Endodermal cell (in vitro differentiated cells): Measurements from ENCODE around the gene CHST9. TPM values are rescaled to one million over a fixed set of nuclear protein-coding genes. Genes with fewer than 3 reads are reported as not detected.

ENCODE experiments used
- DNase-seq: peaks from one replicate; pipeline ENCODE4 v3.0.0-alpha.2; 2017
- H3K27ac ChIP-seq: 2 replicates; pipeline ENCODE4 v1.5.1; 2013; ENCODE audit warnings: mild to moderate bottlenecking, low read depth, low read length, moderate library complexity
- H3K27me3 ChIP-seq: 2 replicates; pipeline ENCODE4 v1.6.1; 2013; ENCODE audit warnings: mild to moderate bottlenecking, low read length, moderate library complexity; ENCODE audit not compliant: insufficient read depth, control insufficient read depth, poor library complexity, severe bottlenecking
- H3K36me3 ChIP-seq: 2 replicates; pipeline ENCODE4 v1.7.0; 2013; ENCODE audit warnings: mild to moderate bottlenecking, low read length, moderate library complexity; ENCODE audit not compliant: control insufficient read depth, insufficient read depth
- H3K4me1 ChIP-seq: one replicate; pipeline ENCODE4 v1.7.0; 2013; ENCODE audit warnings: low read length; ENCODE audit not compliant: control insufficient read depth, insufficient read depth
- H3K4me3 ChIP-seq: 2 replicates; pipeline ENCODE4 v1.5.1; 2013; ENCODE audit warnings: mild to moderate bottlenecking, low read length, moderate library complexity
- H3K9ac ChIP-seq: 2 replicates; pipeline ENCODE4 v1.6.1; 2013; ENCODE audit warnings: mild to moderate bottlenecking, low read length, moderate library complexity; ENCODE audit not compliant: poor library complexity, severe bottlenecking; ENCODE audit errors: extremely low read depth
- H3K9me3 ChIP-seq: 2 replicates; pipeline ENCODE4 v1.6.1; 2013; ENCODE audit warnings: mild to moderate bottlenecking, low read length, moderate library complexity; ENCODE audit not compliant: control insufficient read depth
- H3K27ac Mint-ChIP-seq: 2 replicates; pipeline ENCODE4 v1.8.0; 2020; ENCODE audit warnings: mixed read lengths
- H3K27me3 Mint-ChIP-seq: 2 replicates; pipeline ENCODE4 v1.8.0; 2021; ENCODE audit warnings: mild to moderate bottlenecking, mixed read lengths; ENCODE audit not compliant: insufficient read depth
- H3K36me3 Mint-ChIP-seq: 2 replicates; pipeline ENCODE4 v1.8.0; 2020; ENCODE audit warnings: low read depth, mixed read lengths
- H3K4me1 Mint-ChIP-seq: 2 replicates; pipeline ENCODE4 v1.8.0; 2020; ENCODE audit warnings: mixed read lengths
- H3K4me3 Mint-ChIP-seq: 2 replicates; pipeline ENCODE4 v1.8.0; 2020; ENCODE audit warnings: mild to moderate bottlenecking, moderate library complexity, mixed read lengths
- H3K9me3 Mint-ChIP-seq: 2 replicates; pipeline ENCODE4 v1.8.0; 2020; ENCODE audit warnings: mild to moderate bottlenecking, mixed read lengths
- CTCF ChIP-seq: fragments of 200-600 bp; sonication (generic); conservative IDR thresholded peaks from 2 replicates; pipeline ENCODE4 v1.5.0; 2021; ENCODE audit warnings: antibody characterized with exemption, mild to moderate bottlenecking
- WGBS, 2 experiments: methylation state at CpG; one replicate each; pipeline versions ENCODE4 v1.1.5 to v1.1.7; 2013; ENCODE audit warnings: missing lambda C conversion rate in 2 of 2, mixed read lengths in 1 of 2; ENCODE audit not compliant: insufficient coverage in 1 of 2, insufficient read length in 1 of 2; 5-methylcytosine and 5-hydroxymethylcytosine counted together
- total RNA-seq, 2 donors: library from RNA; stranded (reverse); fragmentation: NEBNext Ultra II Directional in 1 of 2; extraction: Animal tissue kit (Norgen Biotek cat#: 25700) in 1 of 2; gene quantifications; 2 replicates in 1 of 2; 3 replicates in 1 of 2; pipeline ENCODE4 v1.2.1, GENCODE V29; 2021

The CHST9 gene
- total RNA-seq, 2 donors from 2014 or later = 47.5 to 75.8 TPM

- Mint-ChIP-seq H3K27ac (no peak overlapping the region), H3K4me3 (no peak overlapping the region), H3K27me3 (no peaks in the 10 kb centered on the region), H3K4me1 (peaks cover 22% of the 10 kb centered on the region), H3K9me3 (no peaks in the 10 kb centered on the region), H3K36me3 (peaks cover 13% of the 10 kb centered on the region)
- no peak for DNase-seq
- Histone ChIP-seq H3K27ac (no peak overlapping the region), H3K9me3 (no peaks in the 10 kb centered on the region), H3K4me3 (no peak overlapping the region), H3K9ac (no peak overlapping the region), H3K27me3 (no peaks in the 10 kb centered on the region), H3K4me1 (no peaks in the 10 kb centered on the region), H3K36me3 (no peaks in the 10 kb centered on the region)
- WGBS, 2 experiments = 88 to 100% methylated on average over 1 to 3 of the region's 3 CpGs
- TF ChIP-seq CTCF = no peak
These were observed 259.8 kb downstream of the CHST9 start for GRCh38 chr18:26925313-26925712.

GRCh38 chr18:26922313-26922712, 262.8 kb downstream of the CHST9 start:
- Mint-ChIP-seq H3K4me3 (no peak overlapping the region), H3K36me3 (peaks cover 8% of the 10 kb centered on the region), H3K4me1 (peaks cover 15% of the 10 kb centered on the region), H3K27me3 (no peaks in the 10 kb centered on the region), H3K27ac (no peak overlapping the region), H3K9me3 (no peaks in the 10 kb centered on the region)
- Histone ChIP-seq H3K4me1 (no peaks in the 10 kb centered on the region), H3K4me3 (no peak overlapping the region), H3K27me3 (no peaks in the 10 kb centered on the region), H3K27ac (no peak overlapping the region), H3K36me3 (no peaks in the 10 kb centered on the region), H3K9ac (no peak overlapping the region), H3K9me3 (no peaks in the 10 kb centered on the region)
- no peak for TF ChIP-seq CTCF
- DNase-seq = no peak

GRCh38 chr18:26920644-26921043, 264.5 kb downstream of the CHST9 start:
- H3K4me1 Mint-ChIP-seq = peaks cover 8% of the 10 kb centered on the region
- no peaks in the 10 kb centered on the region for H3K27me3 Mint-ChIP-seq
- H3K4me1 ChIP-seq = no peaks in the 10 kb centered on the region
- H3K27me3 ChIP-seq = no peaks in the 10 kb centered on the region
- no peak overlapping the region for H3K27ac ChIP-seq
- H3K36me3 Mint-ChIP-seq = peaks cover 19% of the 10 kb centered on the region
- no peaks in the 10 kb centered on the region for H3K36me3 ChIP-seq
- H3K9me3 Mint-ChIP-seq = no peaks in the 10 kb centered on the region
- DNase-seq = no peak
- no peak for TF ChIP-seq CTCF
- H3K4me3 Mint-ChIP-seq = no peak overlapping the region
- no peak overlapping the region for H3K27ac Mint-ChIP-seq
- H3K4me3 ChIP-seq = no peak overlapping the region
- no peaks in the 10 kb centered on the region for H3K9me3 ChIP-seq
- H3K9ac ChIP-seq = no peak overlapping the region
- 79 to 86% methylated on average over 4 of the region's 4 CpGs for WGBS, 2 experiments
